PC-9 (cell line): Measurements from ENCODE around the gene NUDT17.

ENCODE experiments used
- CTCF ChIP-seq: fragments of 200-600 bp; sonication (generic); conservative IDR thresholded peaks from 2 replicates; pipeline ENCODE4 v1.6.1; 2017; ENCODE audit warnings: mixed run types, antibody characterized with exemption, mild to moderate bottlenecking, moderate library complexity
- EZH2 ChIP-seq: fragments of 200-600 bp; sonication (generic); IDR thresholded peaks from 2 replicates; pipeline ENCODE4 v1.8.0; 2017; ENCODE audit warnings: antibody characterized with exemption, low read depth

- no peak for TF ChIP-seq EZH2
- TF ChIP-seq CTCF = no peak
These were observed 50.0 kb downstream of the NUDT17 start for GRCh38 chr1:145895471-145895870.
